ENCODE results near the gene AP3D1. TPM values are rescaled to one million over a fixed set of nuclear protein-coding genes. Genes with fewer than 3 reads are reported as not detected.
A peak's percentile ranks its signal among the peaks of the same experiment; 100 is the strongest.

Gene AP3D1
- total and polyA plus RNA-seq, 2 donors (not counting 3 experiments of a cell fraction or from before 2014, with no cell fraction given): 130 to 137 TPM

DNA sequence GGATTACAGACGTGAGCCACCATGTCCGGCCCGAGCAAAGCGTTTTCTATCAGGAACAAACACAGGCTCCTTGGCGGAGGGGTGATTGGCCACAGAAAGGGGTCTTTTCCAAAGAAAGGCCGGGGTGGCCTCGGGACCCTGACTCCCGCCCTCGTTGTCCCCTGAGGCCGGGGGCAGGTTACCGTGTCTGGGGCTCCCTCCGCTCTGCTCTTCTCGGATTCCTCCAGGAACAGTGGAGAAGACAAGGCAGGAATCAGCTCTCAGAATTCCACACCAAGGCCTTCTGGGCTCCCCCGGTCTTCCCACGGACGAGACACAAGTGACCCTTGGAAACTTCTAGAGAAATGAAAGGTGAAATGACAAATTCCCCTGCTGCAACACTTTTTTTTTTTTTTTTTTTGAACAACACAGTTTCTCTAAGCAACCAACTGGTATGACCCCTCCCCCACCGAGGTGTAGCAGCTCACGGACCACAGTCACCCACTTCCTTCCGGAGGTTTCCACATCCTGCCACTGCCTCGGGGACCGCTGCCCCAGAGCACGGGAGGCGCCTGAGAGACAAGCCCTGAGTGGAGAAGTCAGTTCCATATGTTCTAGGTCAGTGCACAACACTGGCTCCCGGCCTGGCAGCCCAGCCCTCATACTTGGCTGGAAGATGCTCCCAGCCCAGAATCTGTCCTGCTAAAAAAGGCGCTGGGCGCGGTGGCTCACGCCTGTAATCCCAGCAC is 66.2 kb downstream of the AP3D1 start:
- H3K27me3 ChIP-seq (ENCODE audit: control insufficient read depth in 2 of 2, insufficient read depth in 2 of 2, low read length in 2 of 2): no peaks in the 10 kb centered on the region
- TF ChIP-seq, protein P1, sequence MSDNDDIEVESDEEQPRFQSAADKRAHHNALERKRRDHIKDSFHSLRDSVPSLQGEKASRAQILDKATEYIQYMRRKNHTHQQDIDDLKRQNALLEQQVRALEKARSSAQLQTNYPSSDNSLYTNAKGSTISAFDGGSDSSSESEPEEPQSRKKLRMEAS (IDR thresholded peaks at IDR 0.05; ENCODE audit: insufficient read depth, insufficient read length): no peak
- TF ChIP-seq FOS (IDR thresholded peaks at IDR 0.05; ENCODE audit: borderline replicate concordance, insufficient read depth, low read length) (peak; percentile 46), POLR2A (IDR thresholded peaks at IDR 0.05; ENCODE audit: low read depth, low read length) (peak; percentile 13), EZH2 (IDR thresholded peaks at IDR 0.05; ENCODE audit: borderline replicate concordance, low read depth, low read length, severe bottlenecking) (no peak)
- POLR2A ChIA-PET: interaction anchor here (0.7 kb wide), 1 partner anchor 28 kb away, joined by 9 read pairs; no protein-coding TSS in a partner anchor
- peak; percentile 34 for DNase-seq (ENCODE audit: low read depth, low spot score)
- peak overlapping the region; percentile 50 for H3K4me2 ChIP-seq (ENCODE audit: insufficient read depth, low read length)
- CTCF ChIA-PET: interaction anchor here (1.1 to 1.8 kb wide), 2 partner anchors 15 to 231 kb away, joined by 4 to 6 read pairs; no protein-coding TSS in a partner anchor
- peaks cover 30% of the 10 kb centered on the region for H3K79me2 ChIP-seq (ENCODE audit: control insufficient read depth, insufficient read depth, low read length)
- no peaks in the 10 kb centered on the region for H3K9me3 ChIP-seq (replicated peaks; ENCODE audit: control insufficient read depth, insufficient read depth, low read length)
- H2AFZ ChIP-seq (ENCODE audit: low read depth, low read length): no peak overlapping the region
- H3K9ac ChIP-seq (replicated peaks; ENCODE audit: extremely low read depth, insufficient read depth, low read length): no peak overlapping the region
- H3K9me1 ChIP-seq (replicated peaks; ENCODE audit: control insufficient read depth, extremely low read depth, insufficient read depth, low read length): no peaks in the 10 kb centered on the region
- H3K36me3 ChIP-seq (ENCODE audit: control insufficient read depth in 2 of 2, extremely low read depth in 1 of 2, insufficient read depth in 2 of 2, low read length in 2 of 2): peaks cover 0 to 2% of the 10 kb centered on the region in 2 experiments
- H4K20me1 ChIP-seq (replicated peaks; ENCODE audit: control insufficient read depth, extremely low read depth, insufficient read depth, low read length): no peaks in the 10 kb centered on the region
- dilution Hi-C loops (cut with MboI; ENCODE audit: extremely low pct_ligation_motif_present, low sequenced_read_pairs): no loop called here
- no TSS peak for BruUV-seq (replicated peaks)
- peaks cover 26% of the 10 kb centered on the region for H3K4me1 ChIP-seq (ENCODE audit: control insufficient read depth, extremely low read depth, insufficient read depth, low read length)
- peak overlapping the region; percentile 79 for H3K27ac ChIP-seq (ENCODE audit: insufficient read depth, low read depth, low read length)
- FAIRE-seq: peak; percentile 92
- no peak overlapping the region for H3K4me3 ChIP-seq (replicated peaks in 1 of 3; ENCODE audit: insufficient read depth in 1 of 3, low read depth in 1 of 3, low read length in 3 of 3)
- intact Hi-C loops (cut with micrococcal nuclease): loop anchor here (1.0 kb wide), 1 partner anchor 11 kb away; the partner anchor contains the start of genes IZUMO4 and MOB3A

DNA sequence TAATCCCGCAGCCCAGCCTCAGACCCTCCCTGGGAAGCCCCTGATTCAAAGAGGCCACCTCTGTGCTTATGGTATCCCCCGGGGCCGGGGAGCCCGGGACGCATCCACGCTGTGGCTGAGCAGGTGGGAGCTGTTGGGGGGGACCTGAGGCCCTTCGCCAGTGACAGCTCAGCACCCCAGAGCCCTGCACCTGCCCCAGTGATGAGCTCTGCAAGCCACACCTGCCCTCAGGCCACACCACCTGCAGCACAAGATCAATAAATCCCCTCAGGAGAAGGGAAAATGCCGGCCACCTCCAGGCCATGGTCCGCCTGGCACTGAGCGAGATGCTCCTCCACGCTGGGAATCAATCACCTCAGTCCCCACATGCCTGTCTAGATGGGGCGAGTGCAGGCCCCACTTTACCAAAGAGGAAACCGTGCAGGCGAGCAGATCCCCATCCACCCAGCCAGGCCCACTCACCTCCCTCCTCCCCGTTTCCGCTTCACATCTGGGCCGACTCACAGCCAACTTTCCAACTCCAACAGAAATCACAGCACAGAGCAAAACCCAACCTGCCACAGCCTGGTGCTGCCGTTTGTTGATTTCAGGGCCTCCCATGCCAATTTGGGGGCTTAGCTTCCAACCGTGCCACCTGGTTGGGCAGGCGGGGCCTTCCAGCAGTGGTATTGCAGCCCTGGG is 68.1 kb downstream of the AP3D1 start:
- peaks cover 21% of the 10 kb centered on the region for H3K79me2 ChIP-seq (ENCODE audit: control insufficient read depth, insufficient read depth, low read length)
- dilution Hi-C loops (cut with MboI; ENCODE audit: extremely low pct_ligation_motif_present, low sequenced_read_pairs) (no loop called here), intact Hi-C loops (cut with micrococcal nuclease) (no loop called here)
- no peak overlapping the region for H3K9ac ChIP-seq (replicated peaks; ENCODE audit: extremely low read depth, insufficient read depth, low read length)
- H3K27ac ChIP-seq (ENCODE audit: insufficient read depth, low read depth, low read length): no peak overlapping the region
- no peaks in the 10 kb centered on the region for H4K20me1 ChIP-seq (replicated peaks; ENCODE audit: control insufficient read depth, extremely low read depth, insufficient read depth, low read length)
- H2AFZ ChIP-seq (ENCODE audit: low read depth, low read length): no peak overlapping the region
- POLR2A ChIA-PET: no interaction called here
- peaks cover 11% of the 10 kb centered on the region for H3K4me1 ChIP-seq (ENCODE audit: control insufficient read depth, extremely low read depth, insufficient read depth, low read length)
- BruUV-seq (replicated peaks): no TSS peak
- H3K4me3 ChIP-seq (replicated peaks in 1 of 3; ENCODE audit: insufficient read depth in 1 of 3, low read depth in 1 of 3, low read length in 3 of 3): no peak overlapping the region
- FAIRE-seq (no peak), DNase-seq (ENCODE audit: low read depth, low spot score) (no peak)
- H3K9me1 ChIP-seq (replicated peaks; ENCODE audit: control insufficient read depth, extremely low read depth, insufficient read depth, low read length): no peaks in the 10 kb centered on the region
- H3K4me2 ChIP-seq (ENCODE audit: insufficient read depth, low read length): no peak overlapping the region
- H3K36me3 ChIP-seq (ENCODE audit: control insufficient read depth in 2 of 2, extremely low read depth in 1 of 2, insufficient read depth in 2 of 2, low read length in 2 of 2): peaks cover 2 to 7% of the 10 kb centered on the region in 2 experiments
- CTCF ChIA-PET: interaction anchor here (1.1 to 1.8 kb wide), 2 partner anchors 13 to 14 kb away, joined by 3 to 6 read pairs; no protein-coding TSS in a partner anchor
- TF ChIP-seq JUN (IDR thresholded peaks at IDR 0.05; ENCODE audit: borderline replicate concordance, insufficient read depth, insufficient read length, low read depth) (no peak), GATA2 (IDR thresholded peaks at IDR 0.05; ENCODE audit: insufficient read depth, insufficient read length, low read depth, low read length) (no peak), EZH2 (IDR thresholded peaks at IDR 0.05; ENCODE audit: borderline replicate concordance, low read depth, low read length, severe bottlenecking) (no peak), MYC (IDR thresholded peaks at IDR 0.05; ENCODE audit: low read depth, low read length) (no peak), POLR2AphosphoS5 (IDR thresholded peaks at IDR 0.05; ENCODE audit: insufficient read depth, low read depth, low read length) (no peak), POLR2A (IDR thresholded peaks at IDR 0.05; ENCODE audit: low read depth, low read length) (no peak), FOS (IDR thresholded peaks at IDR 0.05; ENCODE audit: borderline replicate concordance, insufficient read depth, low read length) (no peak)
- TF ChIP-seq, protein P1 (IDR thresholded peaks at IDR 0.05; ENCODE audit: insufficient read depth, insufficient read length): no peak
- TF ChIP-seq, protein P2, sequence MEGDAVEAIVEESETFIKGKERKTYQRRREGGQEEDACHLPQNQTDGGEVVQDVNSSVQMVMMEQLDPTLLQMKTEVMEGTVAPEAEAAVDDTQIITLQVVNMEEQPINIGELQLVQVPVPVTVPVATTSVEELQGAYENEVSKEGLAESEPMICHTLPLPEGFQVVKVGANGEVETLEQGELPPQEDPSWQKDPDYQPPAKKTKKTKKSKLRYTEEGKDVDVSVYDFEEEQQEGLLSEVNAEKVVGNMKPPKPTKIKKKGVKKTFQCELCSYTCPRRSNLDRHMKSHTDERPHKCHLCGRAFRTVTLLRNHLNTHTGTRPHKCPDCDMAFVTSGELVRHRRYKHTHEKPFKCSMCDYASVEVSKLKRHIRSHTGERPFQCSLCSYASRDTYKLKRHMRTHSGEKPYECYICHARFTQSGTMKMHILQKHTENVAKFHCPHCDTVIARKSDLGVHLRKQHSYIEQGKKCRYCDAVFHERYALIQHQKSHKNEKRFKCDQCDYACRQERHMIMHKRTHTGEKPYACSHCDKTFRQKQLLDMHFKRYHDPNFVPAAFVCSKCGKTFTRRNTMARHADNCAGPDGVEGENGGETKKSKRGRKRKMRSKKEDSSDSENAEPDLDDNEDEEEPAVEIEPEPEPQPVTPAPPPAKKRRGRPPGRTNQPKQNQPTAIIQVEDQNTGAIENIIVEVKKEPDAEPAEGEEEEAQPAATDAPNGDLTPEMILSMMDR (IDR thresholded peaks at IDR 0.05; ENCODE audit: extremely low read depth in 1 of 2, insufficient read depth in 1 of 2, low read depth in 1 of 2, low read length in 2 of 2): no peak
- no peaks in the 10 kb centered on the region for H3K9me3 ChIP-seq (replicated peaks; ENCODE audit: control insufficient read depth, insufficient read depth, low read length)
- no peaks in the 10 kb centered on the region for H3K27me3 ChIP-seq (ENCODE audit: control insufficient read depth in 2 of 2, insufficient read depth in 2 of 2, low read length in 2 of 2)

Data from endothelial cell of umbilical vein (primary cell).